MM.1S (cell line): ENCODE data around the gene SNX30.

Experiments
- DNase-seq: peaks from one replicate; pipeline ENCODE4 v3.0.0-alpha.2; 2015
- H2AFZ ChIP-seq: fragments of 300-600 bp; sonication (generic); 2 replicates; pipeline ENCODE4 v1.6.0; 2016; ENCODE audit warnings: antibody characterized with exemption, low read length
- H3F3A ChIP-seq: fragments of 300-600 bp; sonication (generic); 2 replicates; pipeline ENCODE4 v1.6.1; 2016; ENCODE audit warnings: mild to moderate bottlenecking, antibody characterized with exemption, low read length, moderate library complexity, mixed read lengths; ENCODE audit not compliant: insufficient read depth
- H3K27ac ChIP-seq: fragments of 300-600 bp; sonication (generic); 2 replicates; pipeline ENCODE4 v1.5.1; 2016; ENCODE audit warnings: mild to moderate bottlenecking, low read length
- H3K27me3 ChIP-seq: fragments of 300-600 bp; sonication (generic); replicated peaks from 2 replicates; pipeline ENCODE4 v1.6.0; 2016; ENCODE audit warnings: low read length; ENCODE audit not compliant: insufficient read depth
- H3K36me3 ChIP-seq: fragments of 300-600 bp; sonication (generic); replicated peaks from 2 replicates; pipeline ENCODE4 v1.6.1; 2016; ENCODE audit warnings: mild to moderate bottlenecking, low read length, mixed read lengths; ENCODE audit not compliant: insufficient read depth
- H3K4me1 ChIP-seq: fragments of 300-600 bp; sonication (generic); 2 replicates; pipeline ENCODE4 v1.6.1; 2016; ENCODE audit warnings: low read length, mixed read lengths
- H3K4me2 ChIP-seq: fragments of 300-600 bp; sonication (generic); 2 replicates; pipeline ENCODE4 v1.6.0; 2016; ENCODE audit warnings: low read depth, low read length
- H3K4me3 ChIP-seq: fragments of 300-600 bp; sonication (generic); 2 replicates; pipeline ENCODE4 v1.5.1; 2016; ENCODE audit warnings: low read length, mixed read lengths
- H3K79me2 ChIP-seq: fragments of 300-600 bp; sonication (generic); 2 replicates; pipeline ENCODE4 v1.6.1; 2016; ENCODE audit warnings: mixed run types, low read length, mixed read lengths
- H3K9ac ChIP-seq: fragments of 300-600 bp; sonication (generic); 2 replicates; pipeline ENCODE4 v1.6.1; 2016; ENCODE audit warnings: low read length, mixed read lengths
- H3K9me2 ChIP-seq: fragments of 300-600 bp; sonication (generic); replicated peaks from 2 replicates; pipeline ENCODE4 v1.6.1; 2016; ENCODE audit warnings: mild to moderate bottlenecking, low read length, mixed read lengths; ENCODE audit not compliant: insufficient read depth
- H3K9me3 ChIP-seq: fragments of 300-600 bp; sonication (generic); replicated peaks from 2 replicates; pipeline ENCODE4 v1.6.1; 2016; ENCODE audit warnings: mild to moderate bottlenecking, low read length, mixed read lengths; ENCODE audit not compliant: insufficient read depth
- H4K20me1 ChIP-seq: fragments of 300-600 bp; sonication (generic); 2 replicates; pipeline ENCODE4 v1.6.1; 2016; ENCODE audit warnings: mild to moderate bottlenecking, low read length, moderate library complexity, mixed read lengths; ENCODE audit not compliant: insufficient read depth
- EZH2 ChIP-seq: fragments of 300-600 bp; sonication (generic); optimal IDR thresholded peaks from 2 replicates; pipeline ENCODE3; 2017; ENCODE audit warnings: low read depth, mild to moderate bottlenecking, antibody characterized with exemption, low read length, mixed read lengths
- EZH2phosphoT487 ChIP-seq: fragments of 300-600 bp; sonication (generic); IDR thresholded peaks from 2 replicates; pipeline ENCODE4 v1.6.1; 2018; ENCODE audit warnings: antibody characterized with exemption, low read length
- TF ChIP-seq, protein P1 (sequence below): fragments of 300-600 bp; sonication (generic); IDR thresholded peaks from 2 replicates; pipeline ENCODE4 v1.5.1; 2016; ENCODE audit warnings: antibody characterized with exemption, low read length, mixed read lengths

SNX30 gene

DNA sequence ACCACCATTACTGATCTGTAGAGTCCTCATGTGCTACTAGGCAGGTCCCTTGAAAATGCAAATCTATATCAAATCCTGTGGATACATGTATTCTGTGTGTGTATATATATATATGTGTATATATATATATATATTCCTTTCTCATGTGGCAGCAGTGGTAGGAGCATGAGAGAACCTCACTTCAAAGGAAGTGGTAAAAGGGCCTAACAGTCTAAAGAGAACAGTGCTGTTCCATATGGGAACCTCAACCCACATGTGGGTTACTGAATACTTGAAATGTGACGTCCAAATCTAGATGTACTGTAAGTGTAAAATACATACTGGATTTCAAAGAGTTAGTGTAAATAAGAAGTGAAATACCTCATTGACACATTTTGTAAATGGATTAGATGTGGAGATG lies 134.8 kb downstream of the SNX30 start:
- no peaks in the 10 kb centered on the region for H3F3A ChIP-seq
- H3K4me2 ChIP-seq: no peak overlapping the region
- no peak for DNase-seq
- H3K9me2 ChIP-seq: no peaks in the 10 kb centered on the region
- H3K36me3 ChIP-seq: no peaks in the 10 kb centered on the region
- no peaks in the 10 kb centered on the region for H3K4me1 ChIP-seq
- TF ChIP-seq, protein P1, sequence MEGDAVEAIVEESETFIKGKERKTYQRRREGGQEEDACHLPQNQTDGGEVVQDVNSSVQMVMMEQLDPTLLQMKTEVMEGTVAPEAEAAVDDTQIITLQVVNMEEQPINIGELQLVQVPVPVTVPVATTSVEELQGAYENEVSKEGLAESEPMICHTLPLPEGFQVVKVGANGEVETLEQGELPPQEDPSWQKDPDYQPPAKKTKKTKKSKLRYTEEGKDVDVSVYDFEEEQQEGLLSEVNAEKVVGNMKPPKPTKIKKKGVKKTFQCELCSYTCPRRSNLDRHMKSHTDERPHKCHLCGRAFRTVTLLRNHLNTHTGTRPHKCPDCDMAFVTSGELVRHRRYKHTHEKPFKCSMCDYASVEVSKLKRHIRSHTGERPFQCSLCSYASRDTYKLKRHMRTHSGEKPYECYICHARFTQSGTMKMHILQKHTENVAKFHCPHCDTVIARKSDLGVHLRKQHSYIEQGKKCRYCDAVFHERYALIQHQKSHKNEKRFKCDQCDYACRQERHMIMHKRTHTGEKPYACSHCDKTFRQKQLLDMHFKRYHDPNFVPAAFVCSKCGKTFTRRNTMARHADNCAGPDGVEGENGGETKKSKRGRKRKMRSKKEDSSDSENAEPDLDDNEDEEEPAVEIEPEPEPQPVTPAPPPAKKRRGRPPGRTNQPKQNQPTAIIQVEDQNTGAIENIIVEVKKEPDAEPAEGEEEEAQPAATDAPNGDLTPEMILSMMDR: no peak
- no peak for TF ChIP-seq EZH2
- TF ChIP-seq EZH2phosphoT487: no peak
- no peak overlapping the region for H2AFZ ChIP-seq
- no peaks in the 10 kb centered on the region for H3K79me2 ChIP-seq
- H3K9ac ChIP-seq: no peak overlapping the region
- H3K27me3 ChIP-seq: no peaks in the 10 kb centered on the region
- H4K20me1 ChIP-seq: no peaks in the 10 kb centered on the region
- H3K27ac ChIP-seq: no peak overlapping the region
- no peaks in the 10 kb centered on the region for H3K9me3 ChIP-seq
- no peak overlapping the region for H3K4me3 ChIP-seq

DNA sequence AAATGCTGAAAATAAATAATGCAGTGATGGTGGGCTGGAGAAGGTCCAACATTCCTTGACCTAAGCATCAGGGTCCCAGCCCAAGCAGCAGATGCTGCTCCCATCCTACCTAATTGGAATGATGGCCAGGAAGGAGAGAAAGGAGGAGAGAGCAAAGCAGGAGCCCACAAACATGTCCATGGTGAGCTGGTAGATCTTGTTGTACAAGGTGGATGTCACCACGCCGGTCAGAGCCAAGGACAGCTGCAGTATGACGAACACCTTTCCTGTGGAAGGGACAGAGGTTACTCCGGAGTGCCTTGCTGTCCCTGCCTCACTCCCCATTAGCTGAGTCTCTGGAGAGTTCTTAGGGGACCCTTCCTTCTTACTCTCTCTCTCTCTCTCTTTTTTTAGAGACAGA lies 135.8 kb downstream of the SNX30 start:
- no peak overlapping the region for H3K27ac ChIP-seq
- no peak for DNase-seq
- no peaks in the 10 kb centered on the region for H3K4me1 ChIP-seq
- H2AFZ ChIP-seq: no peak overlapping the region
- no peaks in the 10 kb centered on the region for H4K20me1 ChIP-seq
- H3K9ac ChIP-seq: no peak overlapping the region
- H3K27me3 ChIP-seq: no peaks in the 10 kb centered on the region
- no peaks in the 10 kb centered on the region for H3K9me3 ChIP-seq
- no peak overlapping the region for H3K4me3 ChIP-seq
- H3F3A ChIP-seq: no peaks in the 10 kb centered on the region
- no peaks in the 10 kb centered on the region for H3K79me2 ChIP-seq
- no peaks in the 10 kb centered on the region for H3K36me3 ChIP-seq
- no peak for TF ChIP-seq EZH2phosphoT487
- no peaks in the 10 kb centered on the region for H3K9me2 ChIP-seq
- H3K4me2 ChIP-seq: no peak overlapping the region

DNA sequence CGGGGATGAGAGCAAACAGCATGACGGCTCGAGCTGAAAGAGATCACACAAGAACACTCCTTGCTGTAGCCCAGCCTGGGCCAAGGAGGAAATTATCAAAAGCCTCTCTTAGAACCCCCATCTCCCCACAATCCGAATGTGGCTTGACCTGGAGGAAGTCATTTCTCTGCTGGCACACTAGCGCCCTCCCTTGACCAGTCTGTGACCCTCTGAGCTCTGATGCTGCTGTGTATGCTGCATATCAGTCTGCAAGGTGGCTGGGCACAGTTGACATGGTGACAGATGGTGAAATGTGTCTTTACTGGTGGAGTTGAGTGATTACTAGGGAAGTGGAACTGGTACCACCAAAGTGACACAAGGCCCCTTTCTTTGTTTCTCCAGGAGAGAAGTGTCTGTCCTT lies 136.8 kb downstream of the SNX30 start:
- Histone ChIP-seq H3K9ac (no peak overlapping the region), H3K4me1 (no peaks in the 10 kb centered on the region), H2AFZ (no peak overlapping the region), H3K27me3 (no peaks in the 10 kb centered on the region), H4K20me1 (no peaks in the 10 kb centered on the region), H3K9me3 (no peaks in the 10 kb centered on the region), H3K9me2 (no peaks in the 10 kb centered on the region), H3F3A (no peaks in the 10 kb centered on the region), H3K36me3 (no peaks in the 10 kb centered on the region), H3K79me2 (no peaks in the 10 kb centered on the region), H3K4me3 (no peak overlapping the region), H3K27ac (no peak overlapping the region), H3K4me2 (no peak overlapping the region)
- TF ChIP-seq EZH2: no peak
- no peak for TF ChIP-seq EZH2phosphoT487
- TF ChIP-seq, protein P1: no peak
- DNase-seq: no peak

DNA sequence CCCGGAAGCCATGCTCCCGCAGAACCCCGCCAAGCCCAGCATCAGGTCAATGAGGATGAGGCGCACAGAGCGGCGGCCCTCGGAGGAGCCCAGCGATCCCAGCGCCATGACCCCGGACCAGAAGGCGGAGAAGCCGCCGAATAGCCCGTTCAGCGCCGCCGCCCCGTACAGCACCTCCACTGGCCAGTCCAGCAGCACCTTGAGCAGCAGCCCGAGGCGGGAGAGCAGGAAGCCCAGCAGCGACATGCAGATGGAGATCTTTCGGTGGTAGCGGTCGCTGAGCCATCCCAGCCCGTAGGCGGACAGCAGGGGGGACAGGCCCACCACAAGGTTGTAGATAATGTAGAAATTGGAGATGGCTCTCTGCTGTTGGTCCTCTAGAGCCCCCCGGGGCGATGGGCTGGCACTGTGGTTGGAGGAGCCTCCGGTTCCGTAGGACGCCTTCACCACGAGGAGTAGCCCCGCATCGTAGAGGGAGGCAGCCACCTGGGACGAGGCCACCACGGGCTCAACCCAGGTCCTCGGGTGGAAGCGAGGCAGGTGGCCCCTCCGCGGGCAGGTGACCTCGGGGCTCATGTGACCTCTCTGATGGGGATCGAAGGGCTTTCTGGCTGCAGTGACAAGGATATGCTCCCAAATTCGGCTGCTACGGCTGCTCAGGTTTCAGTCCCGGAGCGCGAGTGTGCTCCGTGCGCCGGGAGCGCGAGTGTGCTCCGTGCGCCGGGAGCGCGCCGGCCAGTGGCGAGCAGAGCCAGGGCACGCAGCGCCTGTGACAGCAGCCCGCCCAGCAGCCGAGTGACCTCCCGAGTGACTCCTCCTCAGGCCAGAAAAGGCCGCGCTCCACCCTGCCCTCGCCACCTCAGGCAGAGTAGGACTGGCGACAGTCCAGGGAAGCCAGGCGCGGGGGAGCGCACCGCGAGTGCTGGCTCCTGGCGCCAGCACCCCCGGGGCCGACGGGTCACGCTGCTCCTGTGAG lies 139.8 kb downstream of the SNX30 start, which contains the start of gene SLC46A2:
Gene SLC46A2 (minus strand): TSS at position 771 of the 976 bp plus-strand sequence. CDS start 195 bp downstream, at position 576.
- no peaks in the 10 kb centered on the region for H3K79me2 ChIP-seq
- no peak within 1 kb of the TSS for H2AFZ ChIP-seq
- no peaks in the 10 kb centered on the region for H4K20me1 ChIP-seq
- no peak for TF ChIP-seq EZH2phosphoT487
- TF ChIP-seq, protein P1: no peak
- no peak for TF ChIP-seq EZH2
- no peaks in the 10 kb centered on the region for H3K27me3 ChIP-seq
- H3K9me2 ChIP-seq: no peaks in the 10 kb centered on the region
- DNase-seq: no peak
- no peaks in the 10 kb centered on the region for H3K4me1 ChIP-seq
- no peak within 1 kb of the TSS for H3K4me2 ChIP-seq
- H3K9ac ChIP-seq: no peak within 1 kb of the TSS
- no peaks in the 10 kb centered on the region for H3F3A ChIP-seq
- H3K9me3 ChIP-seq: no peaks in the 10 kb centered on the region
- no peaks in the 10 kb centered on the region for H3K36me3 ChIP-seq
- no peak within 1 kb of the TSS for H3K27ac ChIP-seq
- H3K4me3 ChIP-seq: no peak within 1 kb of the TSS
